Fibroblast of mammary gland (primary cell): ENCODE results near the gene LMO1.

Experiments
- DNase-seq: peaks from one replicate; pipeline ENCODE4 v3.0.0-alpha.2; 2010; ENCODE audit warnings: low read depth
- H3K4me3 ChIP-seq: 2 replicates; pipeline ENCODE4 v1.5.1; 2011; ENCODE audit warnings: low read depth, mild to moderate bottlenecking, low read length, moderate library complexity; ENCODE audit not compliant: control insufficient read depth
- CTCF ChIP-seq: conservative IDR thresholded peaks from 2 replicates; pipeline ENCODE4 v1.5.1; 2011; ENCODE audit warnings: low read depth, low read length, inconsistent platforms; ENCODE audit not compliant: control insufficient read depth, insufficient read depth

Gene LMO1

GRCh38 chr11:8283465-8284230 is 20.0 kb upstream of the LMO1 start:
- no peak overlapping the region for H3K4me3 ChIP-seq
- no peak for DNase-seq
- TF ChIP-seq CTCF = no peak

GRCh38 chr11:8283100-8283464 is 19.4 kb upstream of the LMO1 start:
- no peak for DNase-seq
- no peak overlapping the region for H3K4me3 ChIP-seq
- TF ChIP-seq CTCF = no peak

GRCh38 chr11:8282631-8283030 is 19.0 kb upstream of the LMO1 start:
- no peak for TF ChIP-seq CTCF
- no peak for DNase-seq

GRCh38 chr11:8281266-8281665 is 17.6 kb upstream of the LMO1 start:
- no peak for TF ChIP-seq CTCF
- no peak overlapping the region for H3K4me3 ChIP-seq
- no peak for DNase-seq

More at GRCh38 chr11:8282631-8283030, 19.0 kb upstream of the LMO1 start:
- H3K4me3 ChIP-seq = no peak overlapping the region

GRCh38 chr11:8277691-8278090 is 14.0 kb upstream of the LMO1 start:
- H3K4me3 ChIP-seq = no peak overlapping the region
- no peak for DNase-seq
- no peak for TF ChIP-seq CTCF

- no peak for DNase-seq
- TF ChIP-seq CTCF = no peak
- H3K4me3 ChIP-seq = no peak overlapping the region
Measured at GRCh38 chr11:8276528-8276927, 12.8 kb upstream of the LMO1 start.
